ENCODE results near the gene ANO5.

DNA sequence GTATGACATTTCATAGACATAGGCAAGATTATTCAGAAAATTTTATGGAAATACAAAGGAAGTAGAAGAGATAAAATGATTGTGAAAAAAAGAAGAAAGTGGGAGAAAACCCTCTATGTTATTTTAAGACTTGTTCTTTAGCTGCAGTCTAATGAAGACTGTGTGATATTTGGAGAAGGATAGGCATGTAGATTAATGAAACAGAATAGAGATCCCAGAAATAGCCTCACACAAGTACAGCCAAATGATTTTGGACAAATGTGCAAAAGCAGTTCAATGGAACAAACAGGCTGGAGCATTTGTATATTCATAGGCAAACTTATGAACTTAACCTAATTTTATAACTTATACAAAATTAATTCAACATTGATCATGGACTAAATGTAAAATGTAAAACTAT, 14.3 kb downstream of the ANO5 start:
- TF ChIP-seq, protein P1, sequence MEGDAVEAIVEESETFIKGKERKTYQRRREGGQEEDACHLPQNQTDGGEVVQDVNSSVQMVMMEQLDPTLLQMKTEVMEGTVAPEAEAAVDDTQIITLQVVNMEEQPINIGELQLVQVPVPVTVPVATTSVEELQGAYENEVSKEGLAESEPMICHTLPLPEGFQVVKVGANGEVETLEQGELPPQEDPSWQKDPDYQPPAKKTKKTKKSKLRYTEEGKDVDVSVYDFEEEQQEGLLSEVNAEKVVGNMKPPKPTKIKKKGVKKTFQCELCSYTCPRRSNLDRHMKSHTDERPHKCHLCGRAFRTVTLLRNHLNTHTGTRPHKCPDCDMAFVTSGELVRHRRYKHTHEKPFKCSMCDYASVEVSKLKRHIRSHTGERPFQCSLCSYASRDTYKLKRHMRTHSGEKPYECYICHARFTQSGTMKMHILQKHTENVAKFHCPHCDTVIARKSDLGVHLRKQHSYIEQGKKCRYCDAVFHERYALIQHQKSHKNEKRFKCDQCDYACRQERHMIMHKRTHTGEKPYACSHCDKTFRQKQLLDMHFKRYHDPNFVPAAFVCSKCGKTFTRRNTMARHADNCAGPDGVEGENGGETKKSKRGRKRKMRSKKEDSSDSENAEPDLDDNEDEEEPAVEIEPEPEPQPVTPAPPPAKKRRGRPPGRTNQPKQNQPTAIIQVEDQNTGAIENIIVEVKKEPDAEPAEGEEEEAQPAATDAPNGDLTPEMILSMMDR (IDR thresholded peaks at IDR 0.05): no peak
- no peak for TF ChIP-seq POLR2A (IDR thresholded peaks at IDR 0.05)
